Transverse colon (tissue), 4 donors: Measurements from ENCODE around the gene MADD. TPM values are rescaled to one million over a fixed set of nuclear protein-coding genes. Genes with fewer than 3 reads are reported as not detected.
"Not testable (repeated sequence)": the region's sequence is repeated elsewhere in the genome, so short reads cannot be mapped to it uniquely, and the experiment has no call there.

ENCODE experiments used
- DNase-seq: peaks from one replicate; pipeline ENCODE4 v3.0.0-alpha.2; 2019
- H3K27ac ChIP-seq, 4 donors: fragments of 200-600 bp; sonication (generic); 2 replicates each; pipeline ENCODE4 v1.5.1; 2016 to 2018; ENCODE audit warnings: inconsistent platforms in 4 of 4
- H3K27me3 ChIP-seq: fragments of 200-600 bp; sonication (generic); 2 replicates; pipeline ENCODE4 v1.5.1; 2017; ENCODE audit warnings: inconsistent platforms
- H3K36me3 ChIP-seq, 4 donors: fragments of 200-600 bp; sonication (generic); 2 replicates each; pipeline ENCODE4 v1.5.1; 2017 to 2019; ENCODE audit warnings: inconsistent platforms in 4 of 4
- H3K4me1 ChIP-seq, 4 donors: fragments of 200-600 bp; sonication (generic); 2 replicates each; pipeline ENCODE4 v1.5.1; 2017 to 2020; ENCODE audit warnings: inconsistent platforms in 4 of 4
- H3K4me3 ChIP-seq, 4 donors: fragments of 200-600 bp; sonication (generic); 1 replicate in 1 of 4; 2 replicates in 3 of 4; pipeline versions ENCODE4 v1.5.1 to v1.6.1; 2017 to 2019; ENCODE audit warnings: inconsistent platforms in 4 of 4
- H3K9me3 ChIP-seq, 2 donors: fragments of 200-600 bp; sonication (generic); 2 replicates each; pipeline ENCODE4 v1.5.1; 2017 to 2019; ENCODE audit warnings: inconsistent platforms in 2 of 2
- EP300 ChIP-seq: sonication (generic); formaldehyde crosslinking; IDR thresholded peaks from one replicate; pipeline ENCODE4 v1.6.1; 2017; ENCODE audit warnings: antibody characterized with exemption, low read depth
- POLR2A ChIP-seq: fragments of 450-650 bp; IDR thresholded peaks from one replicate; pipeline ENCODE4 v1.6.1; 2016; ENCODE audit warnings: antibody characterized with exemption, mild to moderate bottlenecking, moderate library complexity
- POLR2AphosphoS5 ChIP-seq, 3 donors: sonication (generic); formaldehyde crosslinking; IDR thresholded peaks; one replicate each; pipeline ENCODE4 v1.6.1; 2016; ENCODE audit warnings: antibody characterized with exemption in 3 of 3
- WGBS, 2 donors: methylation state at CpG; one replicate each; pipeline ENCODE4 v1.1.5; 2018; ENCODE audit warnings: low coverage in 1 of 2; 5-methylcytosine and 5-hydroxymethylcytosine counted together
- in situ Hi-C, 4 donors: fragments of 200-750 bp; cut with MboI; loops; one replicate each; pipeline versions ENCODE4 v1.15.0 to v1.15.1; 2017; ENCODE audit warnings: low sequenced_read_pairs in 3 of 4, low pct_ligation_motif_present in 1 of 4, low pct_unique_long_range_greater_than_20kb in 1 of 4
- intact Hi-C: fragments of 100-400 bp; cut with DNase I; formaldehyde crosslinking; loops from one replicate; pipeline ENCODE4 v1.15.1; 2023; ENCODE audit warnings: low total_unique reads
- total RNA-seq, 4 donors: library from RNA; depleted of rRNA; stranded (reverse); fragments of >200 nt; gene quantifications; one replicate each; pipeline ENCODE4 v1.1.0, GENCODE V29; 2016
- TF ChIP-seq, protein P1 (sequence below), 5 experiments: fragments of 200-600 bp in 3 of 5; fragments of 450-650 bp in 2 of 5; sonication (generic) in 3 of 5; IDR thresholded peaks; 1 replicate in 2 of 5; 2 replicates in 3 of 5; pipeline ENCODE4 v1.5.1; 2016 to 2017; ENCODE audit warnings: antibody characterized with exemption in 5 of 5, inconsistent platforms in 3 of 5, mild to moderate bottlenecking in 2 of 5, moderate library complexity in 1 of 5

Gene MADD
- total RNA-seq, 4 donors from 2014 or later, result 64.3 to 285 (median 71.8) TPM

DNA sequence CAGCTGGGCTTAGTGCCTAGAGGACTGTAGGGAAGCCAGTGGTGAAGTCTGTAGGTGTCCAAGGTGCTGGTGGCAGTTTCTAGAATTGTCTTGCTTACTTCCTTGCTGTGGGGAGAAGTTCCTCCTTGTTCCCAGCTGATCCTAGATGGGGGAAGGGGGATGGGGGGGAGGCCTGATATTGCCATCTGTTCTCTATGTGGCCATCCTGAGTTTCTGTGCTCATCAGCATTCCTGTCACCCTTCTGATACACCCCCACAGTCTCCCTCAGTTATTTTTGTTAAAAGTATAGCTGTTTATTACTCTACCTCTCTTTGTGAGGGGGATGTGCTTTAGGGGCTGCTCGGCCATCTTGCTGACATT is 36.5 kb downstream of the MADD start:
- Histone ChIP-seq H3K27ac (no peak overlapping the region), H3K4me1 (no peaks in the 10 kb centered on the region), H3K4me3 (no peak overlapping the region), H3K36me3 (peaks cover 0 to 84% (median 41%) of the 10 kb centered on the region in 4 donors), H3K27me3 (no peaks in the 10 kb centered on the region), H3K9me3 (peaks cover 0 to 4% of the 10 kb centered on the region in 2 donors)
- in situ Hi-C loops (no loop called here), intact Hi-C loops (no loop called here)
- DNase-seq, result no peak
- TF ChIP-seq POLR2A (no peak), EP300 (no peak), POLR2AphosphoS5 (IDR thresholded peaks at IDR 0.05) (no peak)
- TF ChIP-seq, protein P1, sequence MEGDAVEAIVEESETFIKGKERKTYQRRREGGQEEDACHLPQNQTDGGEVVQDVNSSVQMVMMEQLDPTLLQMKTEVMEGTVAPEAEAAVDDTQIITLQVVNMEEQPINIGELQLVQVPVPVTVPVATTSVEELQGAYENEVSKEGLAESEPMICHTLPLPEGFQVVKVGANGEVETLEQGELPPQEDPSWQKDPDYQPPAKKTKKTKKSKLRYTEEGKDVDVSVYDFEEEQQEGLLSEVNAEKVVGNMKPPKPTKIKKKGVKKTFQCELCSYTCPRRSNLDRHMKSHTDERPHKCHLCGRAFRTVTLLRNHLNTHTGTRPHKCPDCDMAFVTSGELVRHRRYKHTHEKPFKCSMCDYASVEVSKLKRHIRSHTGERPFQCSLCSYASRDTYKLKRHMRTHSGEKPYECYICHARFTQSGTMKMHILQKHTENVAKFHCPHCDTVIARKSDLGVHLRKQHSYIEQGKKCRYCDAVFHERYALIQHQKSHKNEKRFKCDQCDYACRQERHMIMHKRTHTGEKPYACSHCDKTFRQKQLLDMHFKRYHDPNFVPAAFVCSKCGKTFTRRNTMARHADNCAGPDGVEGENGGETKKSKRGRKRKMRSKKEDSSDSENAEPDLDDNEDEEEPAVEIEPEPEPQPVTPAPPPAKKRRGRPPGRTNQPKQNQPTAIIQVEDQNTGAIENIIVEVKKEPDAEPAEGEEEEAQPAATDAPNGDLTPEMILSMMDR (IDR thresholded peaks at IDR 0.05), result no peak
- WGBS, 2 donors, result 35 to 100% methylated on average over 1 of the region's 1 CpG

DNA sequence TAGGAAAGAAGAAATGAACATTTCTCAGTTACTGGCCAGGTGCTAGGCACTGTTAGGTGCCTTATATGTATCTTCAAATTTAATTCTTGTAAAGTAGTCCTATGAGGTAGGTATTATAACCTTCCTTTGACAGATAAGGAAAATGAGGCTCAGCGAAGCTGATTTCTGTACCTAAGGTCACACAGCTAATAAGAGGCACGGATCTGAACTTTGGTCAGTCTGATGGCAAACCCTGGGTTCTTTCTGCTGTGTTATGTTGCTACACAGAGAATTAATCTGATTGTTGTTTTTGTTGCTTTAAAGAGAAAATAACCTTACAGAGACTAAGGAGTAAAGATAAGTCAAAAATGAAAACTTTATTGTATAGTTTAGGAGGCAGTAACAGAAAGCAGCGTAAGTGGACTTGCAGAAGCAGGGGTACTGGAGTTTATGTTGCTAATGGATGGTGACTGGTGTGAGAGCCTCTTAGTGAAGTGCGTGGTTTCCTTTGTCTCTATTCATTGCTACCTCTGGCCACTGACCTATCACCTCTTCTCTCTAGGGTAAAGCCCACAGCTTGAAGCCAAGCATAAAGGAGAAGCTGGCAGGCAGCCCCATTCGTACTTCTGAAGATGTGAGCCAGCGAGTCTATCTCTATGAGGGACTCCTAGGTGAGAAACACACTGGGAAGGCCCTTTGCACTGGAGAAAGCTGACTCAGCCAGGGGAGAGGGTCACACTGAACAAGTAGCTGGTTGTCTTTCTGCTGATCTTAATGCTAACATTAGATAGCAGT is 38.3 kb downstream of the MADD start:
- no peaks in the 10 kb centered on the region for H3K4me1 ChIP-seq
- H3K27me3 ChIP-seq, result no peaks in the 10 kb centered on the region
- intact Hi-C loops, result no loop called here
- in situ Hi-C loops, result no loop called here
- H3K4me3 ChIP-seq, result no peak overlapping the region
- H3K36me3 ChIP-seq, result peaks cover 0 to 84% (median 42%) of the 10 kb centered on the region in 4 donors
- TF ChIP-seq EP300 (no peak), POLR2A (no peak), POLR2AphosphoS5 (IDR thresholded peaks at IDR 0.05) (no peak)
- TF ChIP-seq, protein P1 (IDR thresholded peaks at IDR 0.05), result no peak
- H3K27ac ChIP-seq, result no peak overlapping the region
- no peak for DNase-seq
- H3K9me3 ChIP-seq, result no peaks in the 10 kb centered on the region
- 92 to 100% methylated on average over 3 to 6 of the region's 6 CpGs for WGBS, 2 donors

DNA sequence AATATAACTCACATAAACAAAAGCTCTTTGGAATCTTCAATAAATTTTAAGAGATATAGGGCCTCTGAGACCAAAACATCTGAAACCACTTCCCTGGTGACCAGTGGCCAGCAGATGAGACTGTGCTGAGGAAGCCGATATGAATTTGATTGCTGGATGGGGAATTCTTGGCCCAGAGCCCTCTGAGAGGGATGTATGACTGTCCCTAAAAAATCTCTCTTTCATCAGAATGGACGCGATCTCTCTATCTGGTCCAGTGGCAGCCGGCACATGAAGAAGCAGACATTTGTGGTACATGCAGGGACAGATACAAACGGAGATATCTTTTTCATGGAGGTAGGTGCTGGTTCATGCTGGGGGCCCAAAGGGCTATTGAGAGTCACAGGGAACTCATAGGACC is 45.1 kb downstream of the MADD start:
- 93 to 100% methylated on average over 1 to 5 of the region's 5 CpGs for WGBS, 2 donors
- TF ChIP-seq, protein P1 (IDR thresholded peaks at IDR 0.05), result no peak
- TF ChIP-seq EP300 (no peak), POLR2AphosphoS5 (IDR thresholded peaks at IDR 0.05) (no peak)

DNA sequence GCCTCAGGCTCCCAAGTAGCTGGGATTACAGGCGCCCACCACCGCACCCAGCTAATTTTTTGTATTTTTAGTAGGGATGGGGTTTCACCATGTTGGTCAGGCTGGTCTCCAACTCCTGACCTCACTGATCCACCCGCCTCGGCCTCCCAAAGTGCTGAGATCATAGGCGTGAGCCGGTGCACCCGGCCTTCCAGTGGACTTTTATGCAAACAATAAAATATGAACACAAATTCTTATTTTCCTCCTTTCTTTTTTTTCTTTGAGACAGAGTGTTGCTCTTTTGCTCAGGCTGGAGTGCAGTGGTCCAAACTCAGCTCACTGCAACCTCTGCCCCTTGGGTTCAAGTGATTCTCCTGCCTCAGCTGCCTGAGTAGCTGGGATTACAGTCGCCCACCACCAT is 46.6 kb downstream of the MADD start:
- H3K27me3 ChIP-seq, H3K4me1 ChIP-seq, DNase-seq, H3K9me3 ChIP-seq, H3K4me3 ChIP-seq, intact Hi-C loops, H3K27ac ChIP-seq, in situ Hi-C loops: not testable (repeated sequence)
- 92 to 95% methylated on average over 8 of the region's 8 CpGs for WGBS, 2 donors
- peaks cover 0 to 62% (median 28%) of the 10 kb centered on the region in 4 donors for H3K36me3 ChIP-seq

More for the DNA sequence above, 45.1 kb downstream of the MADD start:
- intact Hi-C loops (no loop called here), in situ Hi-C loops (no loop called here)
- Histone ChIP-seq H3K9me3 (no peaks in the 10 kb centered on the region), H3K36me3 (peaks cover 0 to 77% (median 35%) of the 10 kb centered on the region in 4 donors), H3K27me3 (no peaks in the 10 kb centered on the region), H3K4me3 (no peak overlapping the region), H3K4me1 (no peaks in the 10 kb centered on the region), H3K27ac (no peak overlapping the region)
- DNase-seq, result no peak
